HUDEP-2 (cell line): ENCODE results near the gene KCNQ1.
A peak's percentile ranks its signal among the peaks of the same experiment; 100 is the strongest.

Experiments used
- DNase-seq, 76 experiments: peaks; one replicate each; lab custom pipeline; 2025; ENCODE audit not compliant: unreplicated experiment in 76 of 76; lab: John Stamatoyannopoulos, UW

KCNQ1 gene

DNA sequence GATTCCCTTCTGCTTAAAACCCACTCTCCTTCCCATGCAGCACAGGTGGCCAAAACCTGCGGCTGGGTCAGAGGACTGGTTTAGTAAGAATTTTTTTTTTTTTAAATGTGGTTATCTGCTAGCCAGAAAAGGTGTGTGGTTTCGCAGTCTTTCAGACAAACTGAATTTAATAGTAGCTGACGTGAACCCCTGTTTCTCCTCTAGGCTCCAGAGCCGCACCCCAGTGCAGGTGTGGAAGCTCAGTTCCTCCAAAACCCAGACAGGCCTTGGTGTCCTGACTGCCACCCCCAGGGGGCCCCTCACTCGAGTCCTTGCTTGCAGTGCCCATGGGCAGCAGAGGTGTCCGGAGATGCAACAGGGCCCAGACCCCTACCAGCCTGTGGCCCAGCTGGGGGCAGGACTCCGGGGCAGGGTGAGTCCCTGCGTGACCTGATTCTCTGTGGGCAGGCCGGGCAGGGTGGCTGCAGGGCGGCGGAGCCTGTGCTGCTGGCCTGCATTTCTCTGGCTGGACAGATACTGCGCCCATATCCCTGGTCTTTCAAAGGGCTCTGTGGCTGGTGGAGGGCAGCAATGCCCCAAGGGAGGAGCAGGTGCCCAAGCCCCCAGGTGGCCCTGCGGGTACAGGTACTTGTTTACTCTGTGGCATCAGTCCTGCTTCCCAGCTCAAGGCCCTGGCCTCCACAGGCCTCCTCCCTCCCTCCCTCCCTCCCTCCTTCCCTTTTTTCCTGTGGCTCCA lies 15.2 kb downstream of the KCNQ1 start:
- DNase-seq: no peak

DNA sequence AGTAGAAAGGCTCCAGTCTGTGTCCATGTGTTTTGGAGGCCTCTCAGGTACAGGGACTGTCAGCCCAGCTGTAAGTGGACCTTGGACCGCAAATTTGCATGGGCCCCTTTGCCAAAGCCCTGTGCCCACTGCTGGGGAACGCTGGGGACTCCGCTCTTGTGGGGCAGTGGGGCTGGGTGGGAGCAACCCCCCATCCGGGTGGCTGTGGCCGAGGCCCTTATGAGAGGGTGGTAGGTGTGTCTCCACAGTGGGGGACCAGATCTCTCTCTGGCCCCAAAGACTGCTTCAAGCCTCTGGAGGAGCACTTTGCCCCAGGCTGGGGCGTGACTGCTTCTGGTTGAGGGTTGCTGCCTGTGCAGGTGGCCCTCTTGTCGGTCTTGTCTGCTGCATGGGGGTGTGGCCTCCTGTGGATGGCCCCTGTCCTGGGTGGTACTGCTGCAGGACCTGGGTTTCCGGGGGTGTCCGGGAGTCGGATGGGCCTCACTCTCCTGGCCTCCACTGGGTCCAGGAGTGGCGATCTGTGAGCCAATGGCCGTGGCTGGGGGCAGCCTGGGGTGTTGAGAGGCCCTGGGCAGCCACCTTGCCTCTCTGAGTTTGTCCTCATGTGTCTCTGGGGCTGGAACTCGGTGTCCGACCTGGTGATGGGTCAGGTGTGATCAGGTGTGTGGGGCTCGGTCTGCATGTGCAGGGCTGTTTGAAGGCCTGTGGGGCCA lies 15.9 kb downstream of the KCNQ1 start:
- no peak for DNase-seq

- DNase-seq: no peak
Measured at GRCh38 chr11:2461253-2461955, 16.6 kb downstream of the KCNQ1 start.

DNA sequence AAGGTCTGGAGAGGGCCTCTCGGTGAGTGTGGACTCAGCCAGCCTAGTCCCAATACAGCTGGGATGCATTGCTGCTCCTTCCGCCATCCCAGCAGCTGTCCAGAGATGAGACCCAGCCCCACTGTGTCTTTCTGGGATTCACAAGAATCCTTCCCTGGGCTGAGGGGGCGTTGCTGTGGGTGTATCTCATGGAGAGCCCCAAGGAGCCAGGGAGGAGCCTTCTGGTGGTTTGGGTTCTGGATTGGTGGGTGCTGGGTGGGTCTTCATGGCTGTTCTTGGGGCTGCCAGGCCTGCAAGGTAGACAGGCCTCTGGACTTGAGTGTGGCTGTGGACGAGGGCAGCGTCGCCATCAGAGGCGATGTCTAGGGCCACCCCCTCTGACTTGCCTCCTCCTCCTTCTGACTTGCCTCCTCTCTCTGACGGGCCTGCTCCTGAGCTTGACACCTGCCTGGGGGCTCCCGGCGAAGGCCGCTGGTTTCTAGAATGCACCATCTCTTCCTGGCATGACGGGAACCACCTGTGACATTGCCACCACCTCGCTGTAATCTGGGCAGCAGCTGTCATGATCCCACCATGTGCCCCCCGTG lies 17.2 kb downstream of the KCNQ1 start:
- DNase-seq: no peak

DNA sequence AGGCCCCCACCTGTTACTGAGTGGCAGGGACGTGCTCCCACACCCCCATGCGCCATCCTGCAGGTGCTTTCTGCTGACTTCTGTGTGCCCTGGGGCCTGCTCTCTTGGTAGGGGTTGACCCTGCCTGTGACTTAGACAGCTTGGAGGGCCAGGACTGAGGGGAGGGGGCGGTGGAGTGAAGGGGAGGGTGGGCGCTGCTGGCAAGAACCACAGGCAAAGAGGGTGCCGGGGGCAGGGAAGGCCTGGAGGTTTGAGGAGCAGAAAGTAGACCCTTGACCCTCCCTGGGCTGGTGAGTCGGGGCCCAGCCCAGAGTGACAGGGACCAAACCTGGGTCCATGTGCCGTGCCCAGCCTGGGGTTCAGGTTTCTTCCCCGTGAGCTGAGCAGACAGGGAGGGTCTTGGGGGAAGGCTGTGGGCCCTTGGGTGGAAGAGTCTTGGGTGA lies 17.8 kb downstream of the KCNQ1 start:
- no peak for DNase-seq

DNA sequence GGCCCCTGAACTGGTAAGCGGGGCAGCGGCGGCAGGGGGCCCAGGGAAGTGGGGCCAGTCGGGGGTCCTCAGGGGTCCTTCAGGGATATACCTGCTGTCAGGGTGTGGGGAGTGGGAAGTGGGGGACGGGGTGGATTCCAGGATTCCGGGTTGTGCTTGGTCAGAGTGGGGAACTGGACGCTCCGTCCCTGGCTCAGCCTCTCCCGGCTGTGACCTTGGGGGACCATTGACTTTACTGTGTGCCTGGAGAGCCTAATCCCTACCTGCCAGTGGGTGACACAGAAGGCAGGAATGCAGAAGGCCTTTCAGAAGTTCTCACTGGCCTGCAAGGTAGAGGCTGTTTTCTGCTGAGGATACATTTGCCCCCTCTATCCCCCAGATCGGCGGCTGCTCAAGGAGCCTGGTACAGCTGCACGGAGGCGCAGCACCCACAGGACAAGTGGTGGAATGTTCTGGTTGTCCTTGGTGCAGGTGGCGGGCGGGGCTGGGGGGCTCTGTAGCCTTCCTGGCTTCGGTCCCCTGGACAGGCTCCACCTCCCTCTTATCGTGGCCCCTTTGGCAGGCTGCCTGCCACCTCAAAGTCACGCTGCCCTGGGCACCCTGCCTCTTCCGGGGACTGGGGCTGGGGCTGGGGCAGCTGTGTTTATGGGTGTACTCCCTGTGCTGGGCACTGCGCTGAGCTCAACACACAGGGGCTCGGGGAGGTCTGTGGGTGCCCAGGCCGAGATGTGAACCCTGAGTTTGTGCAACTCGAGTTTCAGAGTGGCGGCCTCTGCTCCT lies 18.4 kb downstream of the KCNQ1 start:
- DNase-seq: peak in 73 of 76 experiments; percentile 8 to 88 (median 73)

- DNase-seq: peak in 1 of 76 experiments; percentile 29
Measured at GRCh38 chr11:2463766-2464277, 19.0 kb downstream of the KCNQ1 start.

- no peak for DNase-seq
Measured at GRCh38 chr11:2464451-2465165, 19.8 kb downstream of the KCNQ1 start.

DNA sequence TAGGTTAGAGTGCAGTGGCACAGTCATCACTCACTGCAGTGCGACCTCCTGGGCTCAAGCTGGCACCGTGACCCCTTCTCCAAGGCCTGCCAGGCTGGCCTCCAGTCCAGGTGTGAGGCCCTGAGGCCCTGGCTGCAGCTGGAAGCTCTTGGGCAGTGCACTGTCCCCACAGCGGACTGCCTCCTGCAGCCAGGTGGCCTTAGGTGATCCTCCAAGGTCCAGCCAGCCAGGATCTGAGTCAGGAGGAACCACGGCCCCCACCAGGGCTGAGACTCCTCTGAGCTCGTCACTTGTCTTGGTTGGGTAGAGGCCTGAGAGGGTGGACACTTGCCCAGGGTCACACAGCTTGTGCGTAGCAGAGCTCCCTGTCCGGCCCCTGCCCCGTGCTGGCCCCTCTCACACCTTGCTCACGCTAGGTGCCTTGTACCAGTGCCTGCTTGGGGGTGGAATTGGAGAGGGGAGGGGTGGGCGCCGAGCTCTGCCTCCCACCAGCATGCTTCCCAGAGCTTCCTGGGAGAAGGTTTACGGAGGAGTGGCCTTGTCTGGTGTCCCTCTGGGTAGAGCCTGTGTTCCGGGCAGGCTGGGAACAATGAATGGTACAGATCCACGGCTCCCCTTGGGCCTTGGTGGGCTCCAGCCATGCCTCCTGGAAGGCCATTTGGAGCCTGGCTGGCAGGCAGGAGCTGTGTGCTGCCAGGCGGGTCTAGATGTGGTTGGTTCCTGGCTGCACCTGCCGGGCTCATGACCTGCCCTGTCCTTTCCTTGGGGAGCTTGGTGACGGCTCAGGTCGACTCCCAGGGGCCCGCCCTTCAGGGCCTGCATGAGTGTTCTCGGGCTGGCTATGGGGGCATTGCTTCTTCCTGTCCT lies 20.6 kb downstream of the KCNQ1 start:
- DNase-seq: no peak

- no peak for DNase-seq
Measured at GRCh38 chr11:2466069-2466801, 21.4 kb downstream of the KCNQ1 start.

DNA sequence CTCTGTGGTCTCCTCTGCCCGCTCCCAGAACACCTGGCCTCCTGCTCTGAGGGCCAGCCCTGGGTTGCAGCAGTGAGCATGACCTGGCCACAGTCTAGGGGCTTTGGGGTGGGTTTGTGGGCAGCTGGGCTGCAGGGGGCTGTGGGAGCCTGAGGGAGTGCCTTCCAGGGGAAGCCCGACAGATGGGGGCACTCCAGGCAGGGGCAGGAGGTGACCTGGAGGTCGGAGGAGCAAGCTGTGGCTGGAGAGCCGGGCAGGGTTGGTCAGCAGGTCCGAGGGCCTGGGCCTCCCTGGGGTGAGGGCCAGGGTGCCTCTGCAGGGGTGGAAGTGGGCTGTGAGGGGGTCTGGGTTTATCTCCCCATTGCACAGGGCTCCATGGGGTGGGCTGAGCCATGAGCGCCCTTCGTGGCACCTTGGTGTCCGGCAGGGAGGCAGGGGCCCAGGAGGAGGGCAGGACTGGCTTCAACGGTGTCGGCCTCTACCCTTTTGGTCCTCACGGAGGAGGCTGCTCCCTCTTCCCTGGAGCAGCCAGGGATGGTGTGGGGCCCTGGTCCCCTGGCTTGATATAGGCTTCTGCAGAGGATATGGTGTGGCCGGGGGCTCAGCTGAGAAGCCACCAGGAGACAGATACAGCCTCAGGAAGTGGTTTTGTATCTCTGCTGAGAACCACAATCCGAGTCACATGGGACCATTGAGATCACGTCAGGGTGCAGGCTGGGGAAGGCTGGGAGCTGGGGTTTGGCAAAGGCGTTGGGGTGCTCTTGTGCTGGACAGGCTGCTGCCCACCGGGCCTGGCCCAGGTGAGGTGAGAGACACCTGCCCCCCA lies 22.3 kb downstream of the KCNQ1 start:
- peak in 12 of 76 experiments; percentile 4 to 37 (median 18) for DNase-seq

DNA sequence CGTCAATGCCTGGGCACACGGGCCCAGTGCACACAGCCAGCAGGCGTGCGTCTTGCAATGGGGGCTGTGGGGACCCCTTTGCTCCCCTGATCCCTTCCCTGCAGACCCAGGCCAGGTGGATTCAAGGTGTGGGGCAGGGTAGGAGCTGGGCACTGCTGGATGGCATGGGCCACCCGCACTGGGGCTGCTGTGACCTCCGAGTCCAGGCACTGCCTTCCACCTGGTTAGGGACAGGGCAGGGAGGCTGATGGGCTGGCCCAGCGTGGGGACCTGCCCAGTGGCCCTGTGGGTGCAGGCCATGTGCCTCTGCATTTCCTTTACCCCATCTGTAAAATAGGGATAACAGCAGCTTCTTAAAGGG lies 22.9 kb downstream of the KCNQ1 start:
- DNase-seq: no peak

GRCh38 chr11:2468363-2469235 lies 23.8 kb downstream of the KCNQ1 start:
- DNase-seq: no peak

DNA sequence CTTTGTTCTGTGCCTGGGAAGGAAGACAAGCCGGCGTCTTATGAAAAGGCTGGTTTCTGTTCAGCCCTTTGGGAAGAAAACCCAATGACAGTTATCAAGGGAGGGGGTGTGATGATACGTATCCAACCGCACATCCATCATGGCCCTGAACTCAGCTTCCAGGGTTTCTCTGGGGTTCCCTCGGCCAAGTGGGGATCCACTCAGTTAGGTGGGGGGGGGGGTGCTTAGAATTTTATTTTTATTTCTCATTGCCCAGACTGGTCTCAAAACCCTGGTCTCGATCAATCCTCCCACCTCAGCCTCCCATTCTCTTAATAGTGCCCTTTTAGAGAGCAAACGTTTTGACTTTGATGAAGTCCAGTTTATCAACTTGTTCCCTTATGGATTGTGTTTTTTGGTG lies 25.7 kb downstream of the KCNQ1 start:
- DNase-seq: no peak

- DNase-seq: peak in 2 of 76 experiments; percentile 4 to 8
Measured at GRCh38 chr11:2471048-2471803, 26.4 kb downstream of the KCNQ1 start.

GRCh38 chr11:2471804-2472096 lies 26.9 kb downstream of the KCNQ1 start:
- DNase-seq: no peak
